Kidney (tissue), 14 donors: ENCODE measurements around the gene UGT1A1. TPM values are rescaled to one million over a fixed set of nuclear protein-coding genes. Genes with fewer than 3 reads are reported as not detected.

Experiments used
- DNase-seq, 5 donors: peaks; one replicate each; pipeline ENCODE4 v3.0.0-alpha.2; 2013 to 2020
- FAIRE-seq: peaks from 2 replicates; lab custom pipeline; 2012; peaks lifted over from hg19 to GRCh38; lab: Jason Lieb, UNC
- H3K27ac ChIP-seq, 2 donors: one replicate each; pipeline ENCODE4 v1.7.0; 2013; ENCODE audit warnings: low read depth in 2 of 2, low read length in 2 of 2, inconsistent platforms in 1 of 2
- H3K27me3 ChIP-seq: one replicate; pipeline ENCODE4 v1.7.1; 2013; ENCODE audit warnings: low read length, inconsistent platforms; ENCODE audit not compliant: control insufficient read depth, insufficient read depth
- H3K36me3 ChIP-seq, 3 donors: one replicate each; pipeline versions ENCODE4 v1.7.0 to v1.7.1; 2013; ENCODE audit warnings: low read length in 3 of 3, control low read depth in 1 of 3, inconsistent platforms in 1 of 3; ENCODE audit not compliant: insufficient read depth in 3 of 3, control insufficient read depth in 2 of 3
- H3K4me1 ChIP-seq, 3 donors: one replicate each; pipeline versions ENCODE4 v1.7.0 to v1.7.1; 2013; ENCODE audit warnings: low read length in 3 of 3, inconsistent platforms in 1 of 3, low read depth in 1 of 3; ENCODE audit not compliant: control insufficient read depth in 2 of 3, insufficient read depth in 2 of 3
- H3K4me3 ChIP-seq, 3 donors: one replicate each; pipeline versions ENCODE4 v1.7.0 to v1.8.1; 2013; ENCODE audit warnings: low read length in 3 of 3, control low read depth in 1 of 3, inconsistent platforms in 1 of 3
- H3K9ac ChIP-seq, 3 donors: one replicate each; pipeline versions ENCODE4 v1.7.0 to v1.7.1; 2013; ENCODE audit warnings: low read length in 3 of 3, control low read depth in 1 of 3, inconsistent platforms in 1 of 3
- H3K9me3 ChIP-seq, 3 donors: one replicate each; pipeline versions ENCODE4 v1.7.0 to v1.7.1; 2013; ENCODE audit warnings: low read length in 3 of 3, control low read depth in 1 of 3, inconsistent platforms in 1 of 3; ENCODE audit not compliant: control insufficient read depth in 2 of 3, insufficient read depth in 1 of 3
- CTCF ChIP-seq: IDR thresholded peaks from 3 replicates; pipeline ENCODE4 v1.5.1; 2012; ENCODE audit warnings: mild to moderate bottlenecking, moderate library complexity, borderline replicate concordance; ENCODE audit not compliant: insufficient read depth; ENCODE audit errors: extremely low read depth
- intact Hi-C: fragments of 100-400 bp; cut with DNase I; formaldehyde crosslinking; loops from one replicate; pipeline ENCODE4 v1.11.1; 2022
- polyA plus RNA-seq: library from polyadenylated mRNA; stranded (reverse); fragments of 350-450 nt; fragmentation: Illumina TruSeq; extraction: RNeasy Lipid Tissue Mini Kit (QIAGEN cat#74804); gene quantifications from one replicate; pipeline ENCODE4 v1.2.3, GENCODE V29; 2014; ENCODE audit warnings: low read depth, low replicate concordance; ENCODE audit not compliant: insufficient read depth
- total RNA-seq: library from RNA; stranded (reverse); fragmentation: NEBNext Ultra II Directional; extraction: Animal tissue kit (Norgen Biotek cat#: 25700); gene quantifications from one replicate; pipeline ENCODE4 v1.2.1, GENCODE V29; 2021
- donor health status: control.
- donor health status: control.
- donor health status: control.
- donor health status: control.
- donor health status: control.
- donor health status: DM: yes; HTN: yes; CAD: no.
- donor health status: Normal renal cell carcinoma (clear cell type).

The UGT1A1 gene
- total and polyA plus RNA-seq, 2 donors from 2014 or later = 1.4 to 3.6 TPM

GRCh38 chr2:233811732-233812131 is 51.7 kb downstream of the UGT1A1 start:
- H3K4me3 ChIP-seq = no peak overlapping the region
- H3K27ac ChIP-seq = no peak overlapping the region
- no peak overlapping the region for H3K9ac ChIP-seq
- no peaks in the 10 kb centered on the region for H3K27me3 ChIP-seq
- FAIRE-seq = no peak
- H3K9me3 ChIP-seq = no peaks in the 10 kb centered on the region
- DNase-seq = peak in 2 of 5 donors; percentile 15 to 40
- intact Hi-C loops = no loop called here
- H3K4me1 ChIP-seq = no peaks in the 10 kb centered on the region
- no peaks in the 10 kb centered on the region for H3K36me3 ChIP-seq
- no peak for TF ChIP-seq CTCF

- no peaks in the 10 kb centered on the region for H3K27me3 ChIP-seq
- DNase-seq (peak; percentile 44 to 87 (median 70)), FAIRE-seq (no peak)
- H3K4me3 ChIP-seq = no peak overlapping the region
- H3K36me3 ChIP-seq = no peaks in the 10 kb centered on the region
- H3K9me3 ChIP-seq = no peaks in the 10 kb centered on the region
- no peak overlapping the region for H3K27ac ChIP-seq
- TF ChIP-seq CTCF = no peak
- no peaks in the 10 kb centered on the region for H3K4me1 ChIP-seq
- intact Hi-C loops = no loop called here
- H3K9ac ChIP-seq = no peak overlapping the region
These were observed 53.4 kb downstream of the UGT1A1 start for GRCh38 chr2:233813236-233814055.

GRCh38 chr2:233814056-233814835 is 54.2 kb downstream of the UGT1A1 start:
- Histone ChIP-seq H3K27ac (no peak overlapping the region), H3K36me3 (no peaks in the 10 kb centered on the region), H3K27me3 (no peaks in the 10 kb centered on the region), H3K9me3 (no peaks in the 10 kb centered on the region), H3K4me1 (no peaks in the 10 kb centered on the region), H3K4me3 (no peak overlapping the region), H3K9ac (no peak overlapping the region)
- intact Hi-C loops = no loop called here
- FAIRE-seq (no peak), DNase-seq (peak in 2 of 5 donors; percentile 22 to 27)
- TF ChIP-seq CTCF = no peak
